GM19035 (cell line): ENCODE results near the gene UNC13B.
"Not testable (repeated sequence)": the region's sequence is repeated elsewhere in the genome, so short reads cannot be mapped to it uniquely, and the experiment has no call there.

Experiments
- ATAC-seq: cut with Tn5 transposase; IDR thresholded peaks from one replicate; pipeline ENCODE4 v1.9.1; 2021; ENCODE audit not compliant: unreplicated experiment

Gene UNC13B

DNA sequence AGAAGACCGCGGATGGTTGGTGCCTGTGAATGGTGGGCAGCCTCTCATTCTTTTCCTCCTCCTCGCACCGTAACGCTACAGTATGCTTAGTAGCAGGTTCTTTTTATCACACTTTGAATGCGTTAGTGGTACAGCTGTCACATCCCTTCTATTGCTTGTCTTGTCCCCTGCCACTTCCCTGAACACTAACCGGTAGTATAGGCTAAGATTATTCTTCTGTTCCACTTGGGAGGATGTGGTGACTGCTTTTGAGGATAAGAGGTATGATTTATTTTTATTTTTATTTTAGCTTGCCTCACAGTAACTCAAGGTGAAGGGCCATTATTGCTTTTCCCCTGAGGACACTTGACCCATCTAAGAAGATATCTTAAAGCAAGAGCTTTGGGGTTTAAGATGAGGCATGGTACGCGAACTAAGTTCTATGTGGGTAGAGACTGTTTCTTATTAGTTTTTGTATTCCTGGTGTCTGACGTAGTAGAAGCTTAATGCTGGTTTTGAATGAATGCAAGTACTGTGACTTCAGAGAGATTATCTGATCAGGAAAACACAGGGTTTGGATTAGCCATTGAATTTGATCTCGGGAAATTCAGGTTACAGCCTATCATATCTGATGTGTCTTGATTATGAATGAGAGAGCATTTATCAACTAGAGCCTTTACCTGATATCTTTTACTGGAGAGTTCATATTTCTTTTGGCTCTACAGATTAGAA, 951 bp downstream of the UNC13B start:
- ATAC-seq: no peak

DNA sequence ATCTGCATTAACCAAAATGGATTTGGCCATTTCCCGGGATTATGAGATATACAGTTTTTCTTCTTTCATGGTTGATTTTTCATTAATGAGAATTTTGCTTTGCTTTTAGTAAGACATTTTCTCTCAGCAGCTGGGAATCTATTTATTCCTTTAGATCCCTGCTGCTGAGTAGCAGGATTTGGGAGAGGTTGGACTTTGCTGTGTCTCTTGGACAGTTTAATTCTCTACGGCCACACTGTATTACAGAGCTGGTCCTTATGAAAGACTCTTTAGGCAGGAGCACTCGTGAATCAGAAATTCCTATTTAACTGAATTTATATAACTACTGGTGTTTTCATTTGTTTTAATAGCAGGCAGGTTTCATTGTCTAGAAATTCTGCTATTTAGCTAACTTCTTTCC, 1.6 kb downstream of the UNC13B start:
- ATAC-seq: no peak

- ATAC-seq: no peak
These were observed 2.9 kb downstream of the UNC13B start for GRCh38 chr9:35164711-35165110.

- not testable (repeated sequence) for ATAC-seq
These were observed 5.6 kb downstream of the UNC13B start for GRCh38 chr9:35167429-35167828.

GRCh38 chr9:35168963-35169362, 7.2 kb downstream of the UNC13B start:
- no peak for ATAC-seq

DNA sequence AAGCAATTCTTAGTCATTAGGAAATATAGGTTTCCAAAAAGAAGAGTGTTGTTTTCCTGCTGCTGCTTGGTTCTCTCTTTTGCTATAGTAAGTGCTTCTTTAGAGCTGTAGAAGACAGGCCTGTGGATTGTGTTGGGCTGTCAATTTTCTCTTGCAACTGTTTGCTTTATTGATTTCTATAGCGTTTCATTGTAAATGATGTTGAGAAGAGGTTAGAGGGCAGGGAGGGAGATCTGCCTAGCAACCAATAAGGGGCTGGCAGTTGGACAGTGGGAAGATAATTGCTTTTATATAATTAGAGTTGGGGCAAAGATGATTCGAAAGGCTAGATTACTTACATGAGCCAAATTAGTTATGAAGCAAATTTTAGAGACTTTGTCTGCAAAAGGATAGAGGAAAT, 11.1 kb downstream of the UNC13B start:
- ATAC-seq: no peak

DNA sequence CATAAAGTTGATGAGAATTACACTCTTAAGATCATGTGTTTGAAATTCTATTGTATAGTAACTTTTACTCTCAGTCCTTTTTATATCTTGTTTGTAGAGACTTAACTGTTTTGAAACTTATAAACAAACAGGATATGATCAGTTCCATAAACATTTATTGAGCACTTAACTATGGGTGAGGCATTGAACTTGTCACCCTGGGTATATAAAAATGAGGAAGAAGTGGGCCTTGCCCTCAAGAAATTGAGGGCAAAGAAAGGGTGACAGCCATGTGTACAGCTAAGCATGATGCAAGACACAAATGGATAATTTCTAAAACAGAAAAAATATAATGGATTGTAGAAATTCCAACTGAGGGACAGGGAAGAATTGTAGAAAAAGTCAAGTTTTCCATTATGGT, 15.7 kb downstream of the UNC13B start:
- ATAC-seq: no peak

- no peak for ATAC-seq
These were observed 17.8 kb downstream of the UNC13B start for GRCh38 chr9:35179347-35180280.

GRCh38 chr9:35180801-35181200, 19.0 kb downstream of the UNC13B start:
- ATAC-seq: no peak

DNA sequence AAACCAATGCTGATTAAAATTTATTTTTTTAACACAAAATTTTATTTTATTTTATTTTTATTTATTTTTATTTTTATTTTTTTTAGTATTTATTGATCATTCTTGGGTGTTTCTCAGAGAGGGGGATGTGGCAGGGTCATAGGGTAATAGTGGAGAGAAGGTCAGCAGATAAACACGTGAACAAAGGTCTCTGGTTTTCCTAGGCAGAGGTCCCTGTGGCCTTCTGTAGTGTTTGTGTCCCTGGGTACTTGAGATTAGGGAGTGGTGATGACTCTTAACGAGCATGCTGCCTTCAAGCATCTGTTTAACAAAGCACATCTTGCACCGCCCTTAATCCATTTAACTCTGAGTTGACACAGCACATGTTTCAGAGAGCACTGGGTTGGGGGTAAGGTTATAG, 20.6 kb downstream of the UNC13B start:
- ATAC-seq: not testable (repeated sequence)

DNA sequence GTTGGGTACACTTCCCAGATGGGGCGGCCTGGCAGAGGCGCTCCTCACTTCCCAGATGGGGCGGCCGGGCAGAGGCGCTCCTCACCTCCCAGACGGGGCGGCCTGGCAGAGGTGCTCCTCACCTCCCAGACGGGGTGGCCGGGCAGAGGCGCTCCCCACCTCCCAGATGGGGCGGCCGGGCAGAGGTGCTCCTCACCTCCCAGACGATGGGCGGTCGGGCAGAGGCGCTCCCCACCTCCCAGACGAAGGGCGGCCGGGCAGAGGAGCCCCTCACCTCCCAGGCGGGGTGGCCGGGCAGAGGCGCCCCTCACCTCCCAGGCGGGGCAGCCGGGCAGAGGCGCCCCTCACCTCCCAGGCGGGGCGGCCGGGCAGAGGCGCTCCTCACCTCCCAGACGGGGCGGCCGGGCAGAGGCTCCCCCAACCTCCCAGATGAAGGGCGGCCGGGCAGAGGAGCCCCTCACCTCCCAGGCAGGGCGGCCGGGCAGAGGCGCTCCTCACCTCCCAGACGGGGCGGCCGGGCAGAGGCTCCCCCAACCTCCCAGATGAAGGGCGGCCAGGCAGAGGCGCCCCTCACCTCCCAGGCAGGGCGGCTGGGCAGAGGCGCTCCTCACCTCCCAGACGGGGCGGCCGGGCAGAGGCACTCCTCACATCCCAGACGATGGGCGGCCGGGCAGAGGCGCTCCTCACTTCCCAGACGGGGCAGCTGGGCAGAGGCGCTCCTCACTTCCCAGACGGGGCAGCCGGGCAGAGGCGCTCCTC, 21.4 kb downstream of the UNC13B start:
- not testable (repeated sequence) for ATAC-seq

- ATAC-seq: not testable (repeated sequence)
These were observed 22.1 kb downstream of the UNC13B start for GRCh38 chr9:35183755-35184480.

DNA sequence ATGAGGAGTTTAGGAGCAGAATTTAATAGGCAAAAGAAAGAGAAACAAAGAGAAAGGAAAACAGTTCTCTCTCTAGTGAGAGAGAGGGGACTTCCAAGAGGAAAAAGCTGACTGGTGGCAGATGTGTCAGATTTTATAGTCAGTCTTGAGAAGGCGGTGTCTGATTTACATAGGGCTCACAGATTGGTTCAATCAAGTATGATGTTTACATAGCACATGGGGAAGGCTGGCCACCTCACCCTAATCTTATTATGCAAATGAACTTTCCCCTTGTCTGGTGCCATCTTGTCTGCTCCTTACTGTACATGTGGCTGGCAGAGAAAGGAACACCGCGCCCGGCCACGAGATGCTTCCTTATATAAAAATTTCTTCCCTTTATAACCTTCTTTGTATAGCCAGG, 24.7 kb downstream of the UNC13B start:
- ATAC-seq: no peak

DNA sequence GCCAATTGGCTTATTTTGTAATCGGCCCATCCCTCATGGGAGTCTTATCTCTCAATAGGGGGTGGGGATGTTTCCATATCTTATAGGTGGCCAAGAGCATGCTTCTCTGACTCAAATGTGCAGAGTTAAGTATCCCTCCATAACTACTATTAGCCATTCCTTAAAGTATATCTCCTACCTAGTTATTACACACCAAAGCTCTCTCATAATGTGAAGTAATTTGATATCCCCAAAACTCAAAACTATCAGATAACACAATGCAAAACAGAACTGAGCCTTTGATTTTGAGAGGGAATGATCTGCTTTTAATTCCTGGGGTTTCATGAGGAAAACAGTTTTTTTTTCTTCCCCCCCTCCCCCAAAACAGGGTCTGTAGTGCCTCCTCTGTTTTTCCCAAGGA, 28.4 kb downstream of the UNC13B start:
- ATAC-seq: no peak

GRCh38 chr9:35191105-35191504, 29.3 kb downstream of the UNC13B start:
- no peak for ATAC-seq

GRCh38 chr9:35193762-35194161, 32.0 kb downstream of the UNC13B start:
- ATAC-seq: no peak

- ATAC-seq: no peak
These were observed 33.9 kb downstream of the UNC13B start for GRCh38 chr9:35195683-35196082.

DNA sequence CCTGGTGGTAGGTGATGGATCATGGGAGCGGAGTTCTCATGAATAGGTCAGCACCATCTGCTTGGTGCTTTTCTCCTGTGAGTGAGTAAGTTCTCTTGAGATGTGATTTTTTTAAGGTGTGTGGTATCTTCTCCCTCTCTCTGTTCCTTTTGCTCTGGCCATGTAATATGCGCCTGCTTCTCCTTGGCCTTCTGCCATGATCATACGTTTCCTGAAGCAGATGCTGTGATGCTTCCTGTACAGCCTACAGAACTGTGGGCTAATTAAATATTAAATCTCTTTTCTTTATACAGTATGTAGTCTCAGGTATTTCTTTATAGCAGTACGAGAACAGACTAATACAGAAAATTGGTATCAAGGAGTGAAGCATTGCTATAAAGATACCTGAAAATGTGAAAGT, 36.4 kb downstream of the UNC13B start:
- ATAC-seq: no peak

DNA sequence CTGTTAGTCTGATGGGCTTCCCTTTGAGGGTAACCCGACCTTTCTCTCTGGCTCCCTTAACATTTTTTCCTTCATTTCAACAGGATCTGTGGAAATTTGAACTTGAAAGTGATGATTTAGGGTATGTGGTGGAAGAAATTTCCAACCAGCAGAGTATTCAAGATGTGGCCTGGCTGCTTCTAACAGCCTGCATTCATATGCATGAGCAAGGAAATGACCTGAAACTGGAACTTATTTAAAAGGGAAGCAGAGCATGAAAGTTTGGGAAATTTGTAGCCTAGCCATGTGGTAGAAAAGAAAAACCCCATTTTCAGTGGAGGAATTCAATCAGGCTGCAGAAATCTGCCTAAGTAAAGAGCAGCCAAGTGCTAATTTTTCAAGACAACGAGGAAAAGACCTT, 41.7 kb downstream of the UNC13B start:
- ATAC-seq: no peak

DNA sequence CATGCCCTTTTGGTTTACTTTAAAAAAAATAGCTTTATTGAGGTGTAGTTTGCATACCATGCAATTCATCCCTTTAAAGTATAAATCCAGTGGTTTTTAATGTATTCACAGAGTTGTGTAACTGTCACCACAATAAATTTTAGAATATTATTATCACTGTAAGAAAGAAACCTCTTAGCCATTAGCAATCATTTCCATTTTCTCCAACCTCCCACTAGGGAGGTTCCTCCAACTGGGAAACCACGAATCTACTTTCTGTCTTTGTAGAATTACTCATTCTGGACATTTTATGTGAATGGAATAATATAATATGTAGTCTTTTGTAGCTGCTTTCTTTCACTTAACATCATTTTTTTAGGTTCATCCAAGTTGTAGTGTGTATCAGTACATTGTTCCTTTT, 43.5 kb downstream of the UNC13B start:
- ATAC-seq: no peak

DNA sequence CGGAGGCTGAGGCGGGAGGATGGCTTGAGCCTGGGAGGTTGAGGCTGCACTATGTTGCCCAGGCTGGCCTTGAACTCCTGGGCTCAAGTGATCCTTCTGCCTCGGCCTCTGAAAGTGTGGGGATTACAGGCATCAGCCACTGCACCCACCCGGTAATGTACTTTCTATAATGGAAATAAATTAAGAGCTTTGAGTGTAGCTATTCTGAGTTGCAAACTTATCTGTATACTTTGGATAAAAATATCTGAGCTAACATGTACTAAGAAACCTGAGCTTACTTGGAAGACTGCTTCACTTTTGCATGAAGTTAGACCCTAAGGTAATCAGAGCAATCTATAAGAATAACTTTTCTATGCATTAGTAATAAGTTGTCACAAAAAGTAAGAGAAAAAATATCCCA, 50.0 kb downstream of the UNC13B start:
- no peak for ATAC-seq
